HEK293 (cell line): Measurements from ENCODE around the gene IL23R.
"Not testable (repeated sequence)": the region's sequence is repeated elsewhere in the genome, so short reads cannot be mapped to it uniquely, and the experiment has no call there.

Experiments
- CTCF ChIA-PET: fragments of 350-600 bp; formaldehyde crosslinking; extraction: SDS; loops from one replicate; lab custom pipeline; 2021; ENCODE audit warnings: antibody characterized with exemption; lab: Yijun Ruan, JAX
- POLR2A ChIA-PET: fragments of 300-600 bp; formaldehyde crosslinking; extraction: SDS; loops from one replicate; lab custom pipeline; 2020; ENCODE audit warnings: antibody characterized with exemption, inconsistent platforms; lab: Yijun Ruan, JAX
- H3K27ac ChIP-seq: fragments of 200-500 bp; sonication (Bioruptor generic); 2 replicates; pipeline ENCODE4 v1.5.1; 2014; ENCODE audit warnings: low read depth, low read length, control low read depth, inconsistent platforms; ENCODE audit errors: extremely low read depth
- H3K36me3 ChIP-seq, 2 experiments: fragments of 200-500 bp in 1 of 2; sonication (Bioruptor generic) in 1 of 2; 1 replicate in 1 of 2; 2 replicates in 1 of 2; pipeline ENCODE4 v1.5.1; 2014 to 2017; ENCODE audit warnings: inconsistent platforms in 2 of 2, low read length in 2 of 2; ENCODE audit not compliant: control insufficient read depth in 2 of 2, insufficient read depth in 1 of 2
- H3K4me1 ChIP-seq: fragments of 200-500 bp; sonication (Bioruptor generic); 2 replicates; pipeline ENCODE4 v1.5.1; 2014; ENCODE audit warnings: mild to moderate bottlenecking, low read length, inconsistent platforms; ENCODE audit not compliant: control insufficient read depth, insufficient read depth
- H3K4me3 ChIP-seq: 2 replicates; pipeline ENCODE4 v1.5.1; 2011; ENCODE audit warnings: low read depth, mild to moderate bottlenecking, control low read depth, low read length, moderate library complexity
- H3K9me3 ChIP-seq: fragments of 200-500 bp; sonication (Bioruptor generic); 2 replicates; pipeline ENCODE4 v1.5.1; 2014; ENCODE audit warnings: low read depth, low read length, inconsistent platforms; ENCODE audit not compliant: control insufficient read depth, insufficient read depth
- BCL11A ChIP-seq: fragments of 450-650 bp; formaldehyde crosslinking; IDR thresholded peaks from 2 replicates; pipeline ENCODE4 v1.5.1; 2016; ENCODE audit warnings: low read depth, missing biosample characterization, missing genetic modification characterization
- HOXA7 ChIP-seq: sonication (generic); formaldehyde crosslinking; IDR thresholded peaks from 2 replicates; pipeline ENCODE4 v1.8.1; 2022; ENCODE audit warnings: missing genetic modification reagents, borderline replicate concordance
- IKZF3 ChIP-seq: fragments of 450-650 bp; IDR thresholded peaks from 2 replicates; pipeline ENCODE4 v1.5.0; 2018; ENCODE audit warnings: missing biosample characterization, mild to moderate bottlenecking, missing genetic modification characterization, moderate library complexity
- KLF9 ChIP-seq: fragments of 450-650 bp; formaldehyde crosslinking; IDR thresholded peaks from 2 replicates; pipeline ENCODE4 v1.5.1; 2016; ENCODE audit warnings: missing biosample characterization, missing genetic modification characterization, low read depth
- SP3 ChIP-seq: fragments of 450-650 bp; formaldehyde crosslinking; IDR thresholded peaks from 2 replicates; pipeline ENCODE4 v1.5.1; 2016; ENCODE audit warnings: missing biosample characterization, missing genetic modification characterization
- YY2 ChIP-seq: fragments of 450-650 bp; formaldehyde crosslinking; IDR thresholded peaks from 2 replicates; pipeline ENCODE4 v1.5.1; 2016; ENCODE audit warnings: missing biosample characterization, missing genetic modification characterization
- ZBTB48 ChIP-seq: fragments of 450-650 bp; formaldehyde crosslinking; IDR thresholded peaks from 2 replicates; pipeline ENCODE4 v1.5.1; 2016; ENCODE audit warnings: missing biosample characterization, missing genetic modification characterization
- ZFHX2 ChIP-seq: fragments of 450-650 bp; formaldehyde crosslinking; conservative IDR thresholded peaks from 2 replicates; pipeline ENCODE4 v1.5.1; 2016; ENCODE audit warnings: missing biosample characterization, missing genetic modification characterization
- ZNF19 ChIP-seq: fragments of 450-650 bp; formaldehyde crosslinking; IDR thresholded peaks from 2 replicates; pipeline ENCODE4; 2016; ENCODE audit warnings: missing biosample characterization, missing genetic modification characterization, low read depth
- ZNF302 ChIP-seq: fragments of 450-650 bp; formaldehyde crosslinking; IDR thresholded peaks from 2 replicates; pipeline ENCODE4 v1.5.1; 2016; ENCODE audit warnings: missing biosample characterization, missing genetic modification characterization, low read depth
- ZNF350 ChIP-seq: fragments of 450-650 bp; formaldehyde crosslinking; IDR thresholded peaks from 2 replicates; pipeline ENCODE4 v1.5.0; 2017; ENCODE audit warnings: missing biosample characterization, mild to moderate bottlenecking, missing genetic modification characterization
- ZNF544 ChIP-seq: fragments of 450-650 bp; formaldehyde crosslinking; IDR thresholded peaks from 2 replicates; pipeline ENCODE4 v1.5.0; 2017; ENCODE audit warnings: missing biosample characterization, missing genetic modification characterization
- ZNF548 ChIP-seq: fragments of 450-650 bp; formaldehyde crosslinking; IDR thresholded peaks from 2 replicates; pipeline ENCODE4 v1.5.1; 2016; ENCODE audit warnings: missing biosample characterization, missing genetic modification characterization
- ZNF558 ChIP-seq: fragments of 450-650 bp; formaldehyde crosslinking; IDR thresholded peaks from 2 replicates; pipeline ENCODE4 v1.5.1; 2016; ENCODE audit warnings: missing biosample characterization, missing genetic modification characterization
- TF ChIP-seq, protein P1 (sequence below): fragments of 450-650 bp; IDR thresholded peaks from 2 replicates; pipeline ENCODE4 v1.5.1; 2018; ENCODE audit warnings: missing biosample characterization, mild to moderate bottlenecking, missing genetic modification characterization
- TF ChIP-seq, protein P2 (sequence below): fragments of 450-650 bp; formaldehyde crosslinking; IDR thresholded peaks from 2 replicates; pipeline ENCODE4 v1.5.1; 2017; ENCODE audit warnings: missing biosample characterization, missing genetic modification characterization
- TF ChIP-seq, protein P3 (sequence below): fragments of 450-650 bp; formaldehyde crosslinking; IDR thresholded peaks from 2 replicates; pipeline ENCODE4 v1.5.1; 2016; ENCODE audit warnings: missing biosample characterization, missing genetic modification characterization
- TF ChIP-seq, protein P4 (sequence below): fragments of 450-650 bp; formaldehyde crosslinking; IDR thresholded peaks from 2 replicates; pipeline ENCODE4 v1.5.1; 2016; ENCODE audit warnings: missing biosample characterization, missing genetic modification characterization, low read depth
- TF ChIP-seq, protein P5 (sequence below): fragments of 450-650 bp; formaldehyde crosslinking; IDR thresholded peaks from 2 replicates; pipeline ENCODE4 v1.5.1; 2016; ENCODE audit warnings: missing biosample characterization, missing genetic modification characterization

The IL23R gene

DNA sequence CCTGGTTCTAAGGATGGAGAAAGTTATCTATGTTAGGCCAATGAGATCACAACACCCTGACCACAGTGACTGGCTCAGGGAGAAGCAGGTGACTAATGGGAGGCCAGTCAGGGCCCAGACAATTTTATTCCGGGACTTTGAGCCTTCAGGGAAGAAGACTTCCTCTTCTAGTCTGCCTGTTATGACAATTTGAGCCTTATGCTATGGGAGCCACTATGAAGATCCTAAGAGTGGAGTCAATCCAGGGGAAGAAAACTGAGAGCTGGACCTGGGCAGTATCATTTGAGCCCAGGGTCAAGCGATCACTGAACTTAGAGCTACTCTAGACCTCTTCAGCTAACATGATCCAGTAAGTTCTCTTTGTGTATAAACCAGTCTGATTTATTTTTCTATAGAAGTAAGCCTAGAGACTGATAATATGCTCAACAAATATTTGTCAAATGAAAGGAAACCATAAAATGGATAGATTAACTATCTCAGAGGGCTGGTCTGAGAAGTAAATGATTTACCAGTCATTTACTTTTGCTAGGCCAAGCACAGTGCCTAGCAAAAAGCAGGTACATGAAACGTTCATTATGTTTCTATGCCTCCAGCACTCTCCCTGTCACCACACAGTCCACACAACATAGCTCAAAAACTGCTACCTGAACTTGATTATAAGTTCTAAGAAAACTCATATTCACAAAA is 27.3 kb upstream of the IL23R start (continued):
- TF ChIP-seq, protein P1, sequence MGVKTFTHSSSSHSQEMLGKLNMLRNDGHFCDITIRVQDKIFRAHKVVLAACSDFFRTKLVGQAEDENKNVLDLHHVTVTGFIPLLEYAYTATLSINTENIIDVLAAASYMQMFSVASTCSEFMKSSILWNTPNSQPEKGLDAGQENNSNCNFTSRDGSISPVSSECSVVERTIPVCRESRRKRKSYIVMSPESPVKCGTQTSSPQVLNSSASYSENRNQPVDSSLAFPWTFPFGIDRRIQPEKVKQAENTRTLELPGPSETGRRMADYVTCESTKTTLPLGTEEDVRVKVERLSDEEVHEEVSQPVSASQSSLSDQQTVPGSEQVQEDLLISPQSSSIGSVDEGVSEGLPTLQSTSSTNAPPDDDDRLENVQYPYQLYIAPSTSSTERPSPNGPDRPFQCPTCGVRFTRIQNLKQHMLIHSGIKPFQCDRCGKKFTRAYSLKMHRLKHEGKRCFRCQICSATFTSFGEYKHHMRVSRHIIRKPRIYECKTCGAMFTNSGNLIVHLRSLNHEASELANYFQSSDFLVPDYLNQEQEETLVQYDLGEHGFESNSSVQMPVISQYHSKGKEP (tag by site-specific recombination): no peak
- TF ChIP-seq ZBTB48 (no peak), IKZF3 (tag by site-specific recombination) (no peak)

DNA sequence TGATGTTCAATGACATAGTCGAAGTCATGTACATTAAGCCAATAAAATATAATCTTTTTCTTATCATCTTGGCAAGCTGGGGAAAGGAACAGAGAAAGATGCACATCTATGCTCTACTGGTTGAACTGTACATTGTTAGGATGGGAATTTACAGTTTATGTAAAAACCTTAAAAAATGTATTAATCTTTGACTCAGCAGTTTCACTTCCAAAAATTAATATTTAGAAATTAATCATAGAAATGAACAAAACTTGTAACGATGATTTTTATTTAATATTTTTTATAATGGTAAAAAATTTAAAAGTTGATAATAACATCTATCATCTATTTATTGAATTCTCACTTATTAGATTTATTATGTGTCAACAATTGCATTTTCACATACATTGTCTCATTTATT is 25.8 kb upstream of the IL23R start:
- Histone ChIP-seq H3K9me3 (no peaks in the 10 kb centered on the region), H3K4me1 (no peaks in the 10 kb centered on the region), H3K27ac (no peak overlapping the region), H3K36me3 (no peaks in the 10 kb centered on the region), H3K4me3 (no peak overlapping the region)
- ChIA-PET POLR2A (no interaction called here), CTCF (no interaction called here)
- TF ChIP-seq, protein P2, sequence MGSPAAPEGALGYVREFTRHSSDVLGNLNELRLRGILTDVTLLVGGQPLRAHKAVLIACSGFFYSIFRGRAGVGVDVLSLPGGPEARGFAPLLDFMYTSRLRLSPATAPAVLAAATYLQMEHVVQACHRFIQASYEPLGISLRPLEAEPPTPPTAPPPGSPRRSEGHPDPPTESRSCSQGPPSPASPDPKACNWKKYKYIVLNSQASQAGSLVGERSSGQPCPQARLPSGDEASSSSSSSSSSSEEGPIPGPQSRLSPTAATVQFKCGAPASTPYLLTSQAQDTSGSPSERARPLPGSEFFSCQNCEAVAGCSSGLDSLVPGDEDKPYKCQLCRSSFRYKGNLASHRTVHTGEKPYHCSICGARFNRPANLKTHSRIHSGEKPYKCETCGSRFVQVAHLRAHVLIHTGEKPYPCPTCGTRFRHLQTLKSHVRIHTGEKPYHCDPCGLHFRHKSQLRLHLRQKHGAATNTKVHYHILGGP (tag by site-specific recombination): no peak
- TF ChIP-seq, protein P3, sequence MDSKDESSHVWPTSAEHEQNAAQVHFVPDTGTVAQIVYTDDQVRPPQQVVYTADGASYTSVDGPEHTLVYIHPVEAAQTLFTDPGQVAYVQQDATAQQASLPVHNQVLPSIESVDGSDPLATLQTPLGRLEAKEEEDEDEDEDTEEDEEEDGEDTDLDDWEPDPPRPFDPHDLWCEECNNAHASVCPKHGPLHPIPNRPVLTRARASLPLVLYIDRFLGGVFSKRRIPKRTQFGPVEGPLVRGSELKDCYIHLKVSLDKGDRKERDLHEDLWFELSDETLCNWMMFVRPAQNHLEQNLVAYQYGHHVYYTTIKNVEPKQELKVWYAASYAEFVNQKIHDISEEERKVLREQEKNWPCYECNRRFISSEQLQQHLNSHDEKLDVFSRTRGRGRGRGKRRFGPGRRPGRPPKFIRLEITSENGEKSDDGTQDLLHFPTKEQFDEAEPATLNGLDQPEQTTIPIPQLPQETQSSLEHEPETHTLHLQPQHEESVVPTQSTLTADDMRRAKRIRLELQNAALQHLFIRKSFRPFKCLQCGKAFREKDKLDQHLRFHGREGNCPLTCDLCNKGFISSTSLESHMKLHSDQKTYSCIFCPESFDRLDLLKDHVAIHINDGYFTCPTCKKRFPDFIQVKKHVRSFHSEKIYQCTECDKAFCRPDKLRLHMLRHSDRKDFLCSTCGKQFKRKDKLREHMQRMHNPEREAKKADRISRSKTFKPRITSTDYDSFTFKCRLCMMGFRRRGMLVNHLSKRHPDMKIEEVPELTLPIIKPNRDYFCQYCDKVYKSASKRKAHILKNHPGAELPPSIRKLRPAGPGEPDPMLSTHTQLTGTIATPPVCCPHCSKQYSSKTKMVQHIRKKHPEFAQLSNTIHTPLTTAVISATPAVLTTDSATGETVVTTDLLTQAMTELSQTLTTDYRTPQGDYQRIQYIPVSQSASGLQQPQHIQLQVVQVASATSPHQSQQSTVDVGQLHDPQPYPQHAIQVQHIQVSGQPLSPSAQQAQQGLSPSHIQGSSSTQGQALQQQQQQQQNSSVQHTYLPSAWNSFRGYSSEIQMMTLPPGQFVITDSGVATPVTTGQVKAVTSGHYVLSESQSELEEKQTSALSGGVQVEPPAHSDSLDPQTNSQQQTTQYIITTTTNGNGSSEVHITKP (tag by site-specific recombination): no peak
- TF ChIP-seq KLF9 (no peak), ZNF544 (tag by site-specific recombination) (no peak), ZNF350 (no peak), ZFHX2 (tag by site-specific recombination) (no peak), ZNF302 (tag by site-specific recombination) (no peak)

DNA sequence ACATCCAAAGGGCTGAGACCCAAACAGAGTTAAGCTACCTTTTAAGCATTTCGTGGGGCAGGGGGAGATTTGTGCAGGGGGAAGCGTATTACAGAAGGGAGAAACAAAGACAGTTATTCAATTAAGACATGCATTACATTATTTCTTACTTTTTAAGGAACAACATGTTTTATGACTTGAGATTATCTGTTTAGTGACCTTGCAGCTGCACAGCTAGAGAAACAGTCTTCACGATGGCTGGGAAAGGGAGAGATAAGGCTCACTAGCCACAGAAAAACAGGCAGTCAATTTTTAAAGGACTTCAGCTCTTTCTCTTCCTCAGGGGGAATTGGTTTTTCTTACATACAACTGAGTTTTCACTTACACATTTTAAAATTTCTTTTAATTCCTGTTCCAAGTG is 24.4 kb upstream of the IL23R start:
- CTCF ChIA-PET: interaction anchor here (0.5 to 1.7 kb wide), 6 partner anchors 12 to 243 kb away, joined by 3 to 4 read pairs (median 3); no protein-coding TSS in a partner anchor
- POLR2A ChIA-PET, H3K9me3 ChIP-seq, H3K27ac ChIP-seq, H3K4me1 ChIP-seq, H3K4me3 ChIP-seq, H3K36me3 ChIP-seq: not testable (repeated sequence)

DNA sequence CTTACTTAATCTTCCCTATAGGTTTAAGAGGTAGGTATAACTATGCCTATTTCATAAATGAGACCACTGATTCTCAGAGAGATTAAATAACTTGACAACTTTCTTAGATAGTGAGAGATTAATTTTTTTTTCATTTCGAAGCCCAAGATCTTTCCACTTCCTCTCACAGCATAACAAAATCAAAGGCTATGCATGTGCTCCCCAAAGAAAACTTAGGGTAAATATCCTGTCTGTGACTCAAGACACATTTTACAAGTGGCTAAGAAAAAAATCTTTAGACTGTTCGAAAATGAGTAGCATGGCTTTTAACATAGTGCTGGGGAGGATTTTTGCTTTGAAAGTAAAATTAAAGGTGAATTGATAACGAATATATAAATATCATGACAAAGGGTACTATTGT is 23.3 kb upstream of the IL23R start:
- POLR2A ChIA-PET: no interaction called here
- CTCF ChIA-PET: interaction anchor here (1.0 to 1.7 kb wide), 2 partner anchors 150 to 192 kb away, joined by 3 to 4 read pairs; no protein-coding TSS in a partner anchor
- H3K4me1 ChIP-seq: no peaks in the 10 kb centered on the region
- H3K27ac ChIP-seq: no peak overlapping the region
- no peaks in the 10 kb centered on the region for H3K9me3 ChIP-seq
- H3K4me3 ChIP-seq: no peak overlapping the region
- no peaks in the 10 kb centered on the region for H3K36me3 ChIP-seq
- TF ChIP-seq YY2 (tag by site-specific recombination): no peak
- TF ChIP-seq ZNF558: no peak
- TF ChIP-seq, protein P4, sequence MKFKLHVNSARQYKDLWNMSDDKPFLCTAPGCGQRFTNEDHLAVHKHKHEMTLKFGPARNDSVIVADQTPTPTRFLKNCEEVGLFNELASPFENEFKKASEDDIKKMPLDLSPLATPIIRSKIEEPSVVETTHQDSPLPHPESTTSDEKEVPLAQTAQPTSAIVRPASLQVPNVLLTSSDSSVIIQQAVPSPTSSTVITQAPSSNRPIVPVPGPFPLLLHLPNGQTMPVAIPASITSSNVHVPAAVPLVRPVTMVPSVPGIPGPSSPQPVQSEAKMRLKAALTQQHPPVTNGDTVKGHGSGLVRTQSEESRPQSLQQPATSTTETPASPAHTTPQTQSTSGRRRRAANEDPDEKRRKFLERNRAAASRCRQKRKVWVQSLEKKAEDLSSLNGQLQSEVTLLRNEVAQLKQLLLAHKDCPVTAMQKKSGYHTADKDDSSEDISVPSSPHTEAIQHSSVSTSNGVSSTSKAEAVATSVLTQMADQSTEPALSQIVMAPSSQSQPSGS: no peak
- TF ChIP-seq SP3 (tag by site-specific recombination): no peak
- no peak for TF ChIP-seq ZNF19 (tag by site-specific recombination)
- TF ChIP-seq, protein P5, sequence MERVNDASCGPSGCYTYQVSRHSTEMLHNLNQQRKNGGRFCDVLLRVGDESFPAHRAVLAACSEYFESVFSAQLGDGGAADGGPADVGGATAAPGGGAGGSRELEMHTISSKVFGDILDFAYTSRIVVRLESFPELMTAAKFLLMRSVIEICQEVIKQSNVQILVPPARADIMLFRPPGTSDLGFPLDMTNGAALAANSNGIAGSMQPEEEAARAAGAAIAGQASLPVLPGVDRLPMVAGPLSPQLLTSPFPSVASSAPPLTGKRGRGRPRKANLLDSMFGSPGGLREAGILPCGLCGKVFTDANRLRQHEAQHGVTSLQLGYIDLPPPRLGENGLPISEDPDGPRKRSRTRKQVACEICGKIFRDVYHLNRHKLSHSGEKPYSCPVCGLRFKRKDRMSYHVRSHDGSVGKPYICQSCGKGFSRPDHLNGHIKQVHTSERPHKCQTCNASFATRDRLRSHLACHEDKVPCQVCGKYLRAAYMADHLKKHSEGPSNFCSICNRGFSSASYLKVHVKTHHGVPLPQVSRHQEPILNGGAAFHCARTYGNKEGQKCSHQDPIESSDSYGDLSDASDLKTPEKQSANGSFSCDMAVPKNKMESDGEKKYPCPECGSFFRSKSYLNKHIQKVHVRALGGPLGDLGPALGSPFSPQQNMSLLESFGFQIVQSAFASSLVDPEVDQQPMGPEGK (tag by site-specific recombination): no peak
- TF ChIP-seq HOXA7 (CRISPR knock-in tag): no peak
- no peak for TF ChIP-seq BCL11A (tag by site-specific recombination)
- TF ChIP-seq ZBTB48: no peak
- no peak for TF ChIP-seq ZNF548 (tag by site-specific recombination)
